BLaER1 (cell line): ENCODE results near the gene LTF.
"Not testable (repeated sequence)": the region's sequence is repeated elsewhere in the genome, so short reads cannot be mapped to it uniquely, and the experiment has no call there.

ENCODE experiments used
- H3K27ac ChIP-seq: shearing (Covaris generic); formaldehyde crosslinking; 2 replicates; pipeline ENCODE4 v1.8.1; 2022
- H3K27me3 ChIP-seq: shearing (Covaris generic); formaldehyde crosslinking; 2 replicates; pipeline ENCODE4 v1.8.1; 2022
- H3K36me3 ChIP-seq: shearing (Covaris generic); formaldehyde crosslinking; 2 replicates; pipeline ENCODE4 v1.8.1; 2022
- H3K4me1 ChIP-seq: shearing (Covaris generic); formaldehyde crosslinking; 2 replicates; pipeline ENCODE4 v1.8.1; 2022
- H3K4me2 ChIP-seq: shearing (Covaris generic); formaldehyde crosslinking; 2 replicates; pipeline ENCODE4 v1.8.1; 2022
- H3K4me3 ChIP-seq: shearing (Covaris generic); formaldehyde crosslinking; 2 replicates; pipeline ENCODE4 v1.8.1; 2022
- H3K9ac ChIP-seq: shearing (Covaris generic); formaldehyde crosslinking; 2 replicates; pipeline ENCODE4 v1.8.1; 2022
- H3K9me3 ChIP-seq: shearing (Covaris generic); formaldehyde crosslinking; 2 replicates; pipeline ENCODE4 v1.8.1; 2022
- H4K20me1 ChIP-seq: shearing (Covaris generic); formaldehyde crosslinking; 2 replicates; pipeline ENCODE4 v1.8.1; 2022
- Cebpa-rat ChIP-seq: shearing (Covaris generic); IDR thresholded peaks from 2 replicates; pipeline ENCODE4 v1.8.1; 2022

The LTF gene

DNA sequence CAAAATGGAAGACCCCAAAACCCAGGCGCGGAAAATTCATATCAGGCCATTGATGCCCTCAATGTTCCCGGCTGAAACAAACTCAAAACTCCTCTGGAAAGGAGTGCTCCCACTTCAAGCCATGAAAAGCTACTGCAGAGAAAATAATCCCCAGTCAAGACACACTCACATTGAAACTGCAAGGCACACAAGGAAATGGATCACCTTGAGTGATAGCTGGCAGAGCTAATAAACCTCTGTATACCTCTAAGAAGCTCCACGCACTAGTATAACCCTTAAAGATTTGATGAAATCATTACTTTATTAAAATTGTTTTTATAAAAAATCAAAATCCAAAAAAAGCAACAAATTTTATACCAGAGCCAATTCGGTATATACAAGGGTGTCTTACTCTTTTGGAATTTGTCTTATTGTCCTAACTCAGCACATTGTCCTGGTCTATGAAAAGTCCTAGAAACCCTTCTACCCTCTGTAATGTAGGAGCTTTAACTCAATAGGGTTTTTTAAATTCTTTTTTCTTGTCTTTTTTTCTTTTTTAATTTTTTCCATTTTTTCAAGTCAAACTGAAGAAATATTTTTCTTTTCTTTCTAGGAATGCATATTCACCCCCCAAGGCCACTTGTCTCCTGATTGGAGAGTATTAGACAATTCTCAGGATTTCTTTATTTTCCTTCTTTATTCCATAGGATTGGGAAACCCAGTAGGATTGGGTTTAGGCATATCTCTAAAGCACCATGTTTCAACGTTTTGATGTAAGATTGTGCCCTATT, 66.3 kb downstream of the LTF start:
- Histone ChIP-seq H3K9ac (no peak overlapping the region), H3K36me3 (no peaks in the 10 kb centered on the region), H3K4me1 (peaks cover 8% of the 10 kb centered on the region), H3K4me3 (no peak overlapping the region), H3K4me2 (no peak overlapping the region), H4K20me1 (no peaks in the 10 kb centered on the region), H3K27ac (no peak overlapping the region), H3K9me3 (no peaks in the 10 kb centered on the region), H3K27me3 (no peaks in the 10 kb centered on the region)
- no peak for TF ChIP-seq Cebpa-rat

DNA sequence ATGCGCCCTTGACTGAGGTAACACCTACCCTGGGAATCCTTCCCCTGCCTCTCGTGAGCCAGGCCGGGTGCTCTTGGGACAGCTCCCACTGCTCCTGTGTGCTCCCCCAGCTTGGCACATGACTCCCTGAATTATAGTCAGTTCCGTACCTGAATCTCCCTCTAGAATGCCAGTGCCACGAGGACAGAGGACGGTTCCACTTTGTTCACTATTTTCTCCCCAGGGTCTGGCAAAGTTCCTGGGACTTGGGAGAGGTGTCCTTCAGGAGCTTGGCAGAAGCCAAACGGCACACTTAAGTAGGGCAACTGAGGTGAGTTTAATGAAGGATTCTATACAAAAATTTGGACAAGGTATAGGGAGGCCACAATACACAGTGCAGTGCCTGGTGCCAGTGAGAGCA, 67.6 kb downstream of the LTF start:
- Histone ChIP-seq H3K9me3 (no peaks in the 10 kb centered on the region), H3K4me2 (no peak overlapping the region), H3K9ac (no peak overlapping the region), H4K20me1 (no peaks in the 10 kb centered on the region), H3K36me3 (no peaks in the 10 kb centered on the region), H3K4me1 (peaks cover 8% of the 10 kb centered on the region), H3K27ac (no peak overlapping the region), H3K27me3 (no peaks in the 10 kb centered on the region), H3K4me3 (no peak overlapping the region)
- no peak for TF ChIP-seq Cebpa-rat

DNA sequence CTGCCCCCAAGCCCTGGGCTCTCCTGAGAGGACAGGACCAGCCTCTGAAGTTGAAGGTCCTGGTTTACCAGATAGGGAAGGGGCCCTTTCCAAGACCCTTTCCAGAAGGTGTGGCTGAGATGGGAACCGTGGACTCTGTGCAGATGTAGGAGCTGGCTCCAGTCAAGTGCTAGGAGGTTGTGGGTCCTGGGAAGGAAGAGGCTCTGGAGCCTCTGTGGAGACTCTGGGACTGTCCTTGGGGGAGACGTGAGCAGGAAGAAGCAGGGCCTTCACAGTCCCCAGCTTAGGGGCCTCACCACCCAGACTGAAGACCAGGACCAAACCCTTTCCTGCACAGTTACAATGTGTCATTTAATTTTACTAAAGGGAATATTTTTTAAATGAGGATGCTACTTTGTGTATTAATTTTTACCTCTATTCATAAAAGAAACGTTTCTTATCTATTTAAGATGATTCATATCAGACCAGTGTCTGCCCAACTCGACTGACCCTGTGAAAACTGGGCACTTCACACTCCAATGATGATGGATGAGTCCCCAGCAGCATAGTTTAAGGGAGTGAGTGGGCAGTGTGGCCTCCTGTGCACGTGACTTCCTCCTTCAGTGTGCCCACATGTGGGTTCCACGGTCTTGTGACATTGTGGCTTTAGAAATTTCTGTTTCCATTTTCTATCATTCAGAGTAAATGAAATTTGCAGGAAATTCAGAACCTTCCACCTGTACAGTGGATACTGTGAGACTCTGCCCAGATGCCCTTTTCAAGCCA, 68.8 kb downstream of the LTF start:
- Histone ChIP-seq H3K27ac (no peak overlapping the region), H3K4me2 (peak overlapping the region; percentile 17; the same call in 1 of the 2 replicates), H3K4me3 (no peak overlapping the region), H3K4me1 (peaks cover 8% of the 10 kb centered on the region), H4K20me1 (no peaks in the 10 kb centered on the region), H3K27me3 (no peaks in the 10 kb centered on the region), H3K36me3 (no peaks in the 10 kb centered on the region), H3K9me3 (no peaks in the 10 kb centered on the region), H3K9ac (no peak overlapping the region)
- TF ChIP-seq Cebpa-rat, result no peak

DNA sequence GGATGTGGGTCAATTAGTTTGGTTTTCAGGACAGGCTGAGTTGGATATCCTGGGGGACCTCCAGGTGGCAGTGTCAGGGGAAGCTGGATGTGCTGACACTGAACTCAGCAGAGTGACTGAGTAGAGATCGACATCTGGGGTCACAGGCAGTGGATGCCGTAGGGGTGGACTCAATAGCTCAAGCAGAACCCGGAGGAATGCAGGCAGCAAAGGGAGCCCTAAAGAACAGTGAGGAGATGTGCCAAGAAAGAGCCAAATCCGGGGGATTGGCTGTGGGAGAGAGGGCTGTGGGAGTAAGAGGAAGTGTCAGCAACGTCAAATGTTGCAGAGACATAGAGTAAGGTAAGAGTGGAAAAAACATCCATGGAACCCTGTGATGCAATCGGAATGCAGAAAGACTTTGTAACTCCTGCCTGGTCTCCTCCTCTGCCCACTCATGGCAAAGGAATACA, 69.5 kb downstream of the LTF start:
- Histone ChIP-seq H4K20me1 (no peaks in the 10 kb centered on the region), H3K4me2 (no peak overlapping the region), H3K27me3 (no peaks in the 10 kb centered on the region), H3K9me3 (no peaks in the 10 kb centered on the region), H3K4me1 (peaks cover 8% of the 10 kb centered on the region), H3K9ac (no peak overlapping the region), H3K27ac (no peak overlapping the region), H3K4me3 (no peak overlapping the region), H3K36me3 (no peaks in the 10 kb centered on the region)
- no peak for TF ChIP-seq Cebpa-rat

DNA sequence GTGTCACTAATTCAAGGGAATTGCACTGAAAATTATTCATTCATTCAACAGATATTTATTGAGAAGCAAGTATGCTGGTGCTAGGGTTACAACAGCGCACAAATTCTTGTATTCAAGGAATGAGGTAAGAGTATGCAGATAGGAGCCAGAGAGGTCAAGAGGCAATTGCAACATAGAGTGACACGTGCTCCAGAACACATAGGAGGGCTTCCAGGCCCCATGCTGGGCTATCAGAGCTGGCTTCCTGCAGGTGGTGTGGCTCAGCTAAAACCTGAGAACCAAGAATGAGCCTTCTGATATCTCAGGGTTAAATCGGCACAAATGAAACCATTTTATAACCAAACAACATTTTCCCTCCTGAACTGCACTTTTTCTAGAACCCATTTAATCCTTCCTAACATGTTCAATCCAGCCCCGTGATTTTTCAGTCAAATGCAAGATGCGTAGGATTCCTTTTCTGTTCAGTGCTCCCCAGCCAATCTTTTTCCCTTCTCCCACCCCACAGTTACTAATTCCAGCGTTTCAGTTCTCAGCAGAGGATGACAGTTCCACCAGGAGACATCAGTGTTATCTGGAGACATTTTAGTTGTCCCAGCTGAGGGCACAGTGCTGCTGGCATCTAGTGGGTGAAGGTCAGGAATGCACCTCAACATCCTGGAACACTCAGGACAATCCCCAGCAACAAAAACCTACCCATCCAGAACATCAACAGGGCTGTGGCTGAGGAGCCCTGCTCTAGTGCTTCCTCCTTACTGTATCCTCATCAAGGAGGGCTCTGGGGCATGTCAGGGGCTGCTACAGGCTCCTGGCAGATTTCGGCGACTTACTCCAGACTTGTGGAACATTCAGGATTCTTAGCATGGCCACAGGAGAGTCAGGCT, 70.9 kb downstream of the LTF start:
- no peaks in the 10 kb centered on the region for H3K27me3 ChIP-seq

DNA sequence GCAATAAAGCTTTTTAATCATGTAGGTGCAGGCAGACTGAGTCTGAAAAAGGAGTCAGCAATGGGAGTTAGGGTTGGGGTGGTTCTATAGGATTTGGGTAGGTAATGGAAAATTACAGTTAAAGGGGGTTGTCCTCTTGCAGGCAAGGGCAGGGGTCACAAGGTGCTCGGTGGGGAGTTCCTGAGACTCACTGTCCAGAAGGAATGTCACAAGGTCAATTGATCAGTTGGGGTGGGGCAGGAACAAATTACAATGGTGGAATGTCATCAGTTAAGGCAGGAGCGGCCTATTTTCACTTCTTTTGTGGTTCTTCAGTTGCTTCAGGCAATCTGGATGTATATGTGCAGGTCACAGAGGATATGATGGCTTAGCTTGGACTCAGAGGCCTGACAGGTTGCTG, 71.7 kb downstream of the LTF start:
- Histone ChIP-seq H3K4me1 (peaks cover 8% of the 10 kb centered on the region), H3K9me3 (peaks cover under 1% of the 10 kb centered on the region; the same call in 1 of the 2 replicates), H3K4me2 (no peak overlapping the region), H3K27ac (no peak overlapping the region), H3K9ac (no peak overlapping the region), H3K36me3 (no peaks in the 10 kb centered on the region), H3K27me3 (no peaks in the 10 kb centered on the region), H3K4me3 (no peak overlapping the region), H4K20me1 (no peaks in the 10 kb centered on the region)
- no peak for TF ChIP-seq Cebpa-rat

More for the DNA sequence above, 70.9 kb downstream of the LTF start:
- no peaks in the 10 kb centered on the region for H3K36me3 ChIP-seq
- H3K9ac ChIP-seq, result no peak overlapping the region
- TF ChIP-seq Cebpa-rat, result no peak
- H3K4me3 ChIP-seq, result no peak overlapping the region
- H3K4me1 ChIP-seq, result peaks cover 8% of the 10 kb centered on the region
- no peak overlapping the region for H3K27ac ChIP-seq
- H4K20me1 ChIP-seq, result no peaks in the 10 kb centered on the region
- no peak overlapping the region for H3K4me2 ChIP-seq
- H3K9me3 ChIP-seq, result no peaks in the 10 kb centered on the region

DNA sequence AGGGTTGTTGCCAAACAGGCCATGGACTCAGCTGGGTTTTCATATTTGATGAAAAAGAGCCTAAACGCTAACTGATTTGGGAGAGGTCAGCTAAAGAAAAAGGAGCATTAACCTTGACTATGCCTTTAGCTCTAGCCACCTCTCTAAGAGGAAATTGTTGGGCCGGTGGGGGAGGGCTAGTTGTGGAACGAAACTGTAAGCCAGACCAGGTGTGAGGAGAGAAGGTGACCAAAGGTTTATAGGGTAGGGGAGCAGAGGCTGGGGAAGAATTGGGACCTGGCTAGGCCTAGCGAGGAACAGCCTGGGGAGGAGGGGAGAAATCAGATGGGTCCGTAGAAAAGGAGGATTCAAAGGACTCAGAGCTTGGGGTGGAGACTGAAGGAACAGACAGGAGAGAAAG, 73.2 kb downstream of the LTF start:
- not testable (repeated sequence) for H3K4me1 ChIP-seq, H3K27ac ChIP-seq, H3K4me2 ChIP-seq, H3K4me3 ChIP-seq, H3K9ac ChIP-seq, H3K27me3 ChIP-seq, H3K36me3 ChIP-seq, H4K20me1 ChIP-seq
- peaks cover 11% of the 10 kb centered on the region for H3K9me3 ChIP-seq

DNA sequence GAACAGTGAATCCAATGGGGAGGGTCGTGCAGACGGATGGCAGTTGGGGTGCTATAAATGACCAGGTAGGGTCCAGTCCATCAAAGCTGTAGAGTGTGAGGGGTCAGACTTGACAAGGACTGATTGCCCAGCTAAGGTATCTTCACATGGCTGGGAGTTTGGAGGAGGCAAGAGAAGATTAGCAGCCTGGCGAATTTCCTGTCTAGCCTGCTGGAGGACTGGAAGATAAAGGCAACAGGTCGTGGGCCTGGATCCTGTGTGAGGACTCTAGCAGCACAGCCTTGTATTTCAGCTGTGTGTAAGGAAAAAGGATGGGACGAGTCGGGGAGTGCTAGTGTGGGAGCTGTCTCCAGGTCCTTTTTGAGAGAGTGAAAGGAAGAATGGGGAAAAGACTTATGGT, 75.4 kb downstream of the LTF start:
- TF ChIP-seq Cebpa-rat, result no peak

DNA sequence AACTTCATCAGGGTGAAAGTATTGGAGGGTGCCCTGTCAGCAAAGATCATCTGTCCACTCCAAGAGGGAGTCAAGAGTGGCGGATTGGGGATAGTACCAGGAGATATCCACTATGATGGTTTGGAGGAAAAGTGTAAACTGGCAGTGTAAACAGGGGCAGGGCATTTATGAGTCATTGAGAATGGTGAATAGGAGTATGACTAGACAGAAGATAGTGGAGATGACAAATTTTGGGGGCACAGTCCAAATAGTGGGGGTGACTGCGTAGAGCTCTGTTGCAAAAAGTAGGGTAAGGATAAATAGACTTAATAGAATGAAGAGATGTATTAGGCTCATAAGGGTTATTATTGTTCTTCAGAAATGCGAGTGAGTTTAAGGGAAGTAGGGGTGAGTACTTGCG, 75.9 kb downstream of the LTF start:
- H3K4me1 ChIP-seq, result peaks cover 13% of the 10 kb centered on the region
- not testable (repeated sequence) for H3K36me3 ChIP-seq, H3K27me3 ChIP-seq, H4K20me1 ChIP-seq, H3K27ac ChIP-seq, H3K9ac ChIP-seq, H3K4me3 ChIP-seq, H3K4me2 ChIP-seq
- peaks cover 11% of the 10 kb centered on the region for H3K9me3 ChIP-seq

More for the DNA sequence above, 75.4 kb downstream of the LTF start:
- peaks cover 9% of the 10 kb centered on the region for H3K4me1 ChIP-seq
- no peak overlapping the region for H3K9ac ChIP-seq
- H3K36me3 ChIP-seq, result no peaks in the 10 kb centered on the region
- no peak overlapping the region for H3K4me2 ChIP-seq
- no peaks in the 10 kb centered on the region for H4K20me1 ChIP-seq
- no peak overlapping the region for H3K27ac ChIP-seq
- H3K27me3 ChIP-seq, result no peaks in the 10 kb centered on the region
- H3K4me3 ChIP-seq, result no peak overlapping the region
- H3K9me3 ChIP-seq, result peaks cover 11% of the 10 kb centered on the region
